ENCODE measurements around the gene WFIKKN1. TPM values are rescaled to one million over a fixed set of nuclear protein-coding genes. Genes with fewer than 3 reads are reported as not detected.
"Not testable (repeated sequence)": the region's sequence is repeated elsewhere in the genome, so short reads cannot be mapped to it uniquely, and the experiment has no call there.

WFIKKN1 gene
- total RNA-seq, 6 experiments from 2014 or later: 0.02 to 0.14 TPM; not detected in 4

GRCh38 chr16:595942-596735, 34.6 kb upstream of the WFIKKN1 start:
- TF ChIP-seq CTCF (IDR thresholded peaks at IDR 0.05): no peak
- no peak for DNase-seq
- peaks cover 11% of the 10 kb centered on the region for H3K4me1 Mint-ChIP-seq (ENCODE audit: low read depth)
- no peaks in the 10 kb centered on the region; the same call in 1 of the 2 replicates for H3K27me3 Mint-ChIP-seq (ENCODE audit: insufficient read depth)
- peaks cover 9% of the 10 kb centered on the region for H3K36me3 Mint-ChIP-seq (ENCODE audit: low read depth)
- H3K4me3 Mint-ChIP-seq: no peak overlapping the region
- H3K27ac Mint-ChIP-seq: no peak overlapping the region
- H3K9me3 Mint-ChIP-seq: no peaks in the 10 kb centered on the region

GRCh38 chr16:596736-597060, 34.1 kb upstream of the WFIKKN1 start:
- Mint-ChIP-seq H3K27me3 (ENCODE audit: insufficient read depth) (no peaks in the 10 kb centered on the region; the same call in 1 of the 2 replicates), H3K9me3 (no peaks in the 10 kb centered on the region), H3K4me3 (no peak overlapping the region), H3K36me3 (ENCODE audit: low read depth) (peaks cover 9% of the 10 kb centered on the region), H3K27ac (no peak overlapping the region), H3K4me1 (ENCODE audit: low read depth) (peaks cover 6% of the 10 kb centered on the region; the same call in 1 of the 2 replicates)
- no peak for TF ChIP-seq CTCF (IDR thresholded peaks at IDR 0.05)
- no peak for DNase-seq

- H3K36me3 Mint-ChIP-seq (ENCODE audit: low read depth); H3K27ac Mint-ChIP-seq; H3K4me1 Mint-ChIP-seq (ENCODE audit: low read depth); DNase-seq; H3K4me3 Mint-ChIP-seq; H3K9me3 Mint-ChIP-seq; H3K27me3 Mint-ChIP-seq (ENCODE audit: insufficient read depth): not testable (repeated sequence)
Measured at GRCh38 chr16:597655-598054, 33.1 kb upstream of the WFIKKN1 start.

- peaks cover 9% of the 10 kb centered on the region for H3K36me3 Mint-ChIP-seq (ENCODE audit: low read depth)
- no peak for TF ChIP-seq CTCF (IDR thresholded peaks at IDR 0.05)
- DNase-seq: no peak
- H3K27ac Mint-ChIP-seq: no peak overlapping the region
- no peaks in the 10 kb centered on the region for H3K9me3 Mint-ChIP-seq
- no peaks in the 10 kb centered on the region for H3K4me1 Mint-ChIP-seq (ENCODE audit: low read depth)
- no peak overlapping the region for H3K4me3 Mint-ChIP-seq
- H3K27me3 Mint-ChIP-seq (ENCODE audit: insufficient read depth): no peaks in the 10 kb centered on the region; the same call in 1 of the 2 replicates
Measured at GRCh38 chr16:598823-599739, 31.7 kb upstream of the WFIKKN1 start.

DNA sequence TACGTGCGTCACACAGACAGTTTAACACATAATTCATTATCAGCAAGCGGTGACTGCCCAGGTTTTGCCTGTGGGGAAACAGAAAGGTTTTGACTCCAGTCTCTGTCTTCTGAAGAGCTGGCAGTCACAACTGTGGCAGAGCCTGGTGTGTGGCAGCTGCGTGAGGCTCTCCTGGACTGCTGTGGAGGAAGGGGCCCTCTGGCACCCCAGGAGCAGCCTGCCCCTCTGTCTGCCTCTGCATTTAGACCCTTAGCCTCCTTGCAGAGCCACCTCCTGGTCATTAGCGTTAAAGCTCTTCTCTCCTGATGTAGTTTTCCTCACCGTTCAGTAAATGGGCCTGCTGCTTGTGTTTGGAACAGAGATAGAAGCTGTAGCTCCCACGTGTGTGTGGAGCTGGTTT, 30.0 kb upstream of the WFIKKN1 start:
- DNase-seq: no peak
- no peaks in the 10 kb centered on the region; the same call in 1 of the 2 replicates for H3K27me3 Mint-ChIP-seq (ENCODE audit: insufficient read depth)
- TF ChIP-seq CTCF (IDR thresholded peaks at IDR 0.05): peak; percentile 34; the same call in 1 of the 2 replicates
- no peaks in the 10 kb centered on the region for H3K4me1 Mint-ChIP-seq (ENCODE audit: low read depth)
- no peak overlapping the region for H3K4me3 Mint-ChIP-seq
- H3K36me3 Mint-ChIP-seq (ENCODE audit: low read depth): peaks cover 16% of the 10 kb centered on the region
- no peak overlapping the region for H3K27ac Mint-ChIP-seq
- peaks cover 16% of the 10 kb centered on the region for H3K9me3 Mint-ChIP-seq

- Mint-ChIP-seq H3K27ac (no peak overlapping the region), H3K4me3 (no peak overlapping the region), H3K4me1 (ENCODE audit: low read depth) (no peaks in the 10 kb centered on the region), H3K9me3 (peaks cover 16% of the 10 kb centered on the region), H3K36me3 (ENCODE audit: low read depth) (peaks cover 7% of the 10 kb centered on the region), H3K27me3 (ENCODE audit: insufficient read depth) (peaks cover 3% of the 10 kb centered on the region)
- no peak for DNase-seq
- TF ChIP-seq CTCF (IDR thresholded peaks at IDR 0.05): no peak
Measured at GRCh38 chr16:603933-604332, 26.9 kb upstream of the WFIKKN1 start.
